ENCODE results near the gene NPAT. TPM values are rescaled to one million over a fixed set of nuclear protein-coding genes. Genes with fewer than 3 reads are reported as not detected.

The NPAT gene
- total RNA-seq, 1 donor from 2014 or later: 2.0 TPM

DNA sequence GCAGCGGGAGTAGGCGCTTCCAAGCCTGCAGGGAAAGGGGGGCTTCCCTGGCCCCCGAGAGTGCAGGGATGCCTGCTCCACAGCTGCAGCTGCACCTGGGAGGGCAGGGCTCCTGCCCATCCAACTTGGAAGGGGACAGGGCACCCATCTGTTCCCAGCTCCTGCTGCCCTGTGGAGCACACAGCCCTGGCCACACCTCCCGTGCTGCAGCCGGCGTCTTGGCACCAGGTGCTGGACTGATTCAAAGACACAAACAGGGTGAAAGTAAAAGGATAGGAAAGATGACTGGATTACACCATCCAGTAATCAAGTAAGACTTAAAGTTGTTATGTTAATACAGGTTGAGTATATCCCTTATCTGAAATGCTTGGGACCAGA, 14.8 kb downstream of the NPAT start:
- intact Hi-C loops (cut with DNase I): no loop called here
- Histone ChIP-seq H3K27me3 (no peaks in the 10 kb centered on the region), H3K36me3 (peaks cover 40 to 63% of the 10 kb centered on the region in 2 donors), H3K9me3 (no peaks in the 10 kb centered on the region), H3K27ac (no peak overlapping the region), H3K4me3 (no peak overlapping the region), H3K4me1 (no peaks in the 10 kb centered on the region)
- DNase-seq (ENCODE audit: low spot score in 2 of 2): no peak
- no peak for TF ChIP-seq CTCF (IDR thresholded peaks at IDR 0.05)

- no peak for DNase-seq (ENCODE audit: low spot score in 2 of 2)
- no peak overlapping the region for H3K4me3 ChIP-seq
- H3K27me3 ChIP-seq: no peaks in the 10 kb centered on the region
- TF ChIP-seq CTCF (IDR thresholded peaks at IDR 0.05): no peak
- intact Hi-C loops (cut with DNase I): no loop called here
- H3K27ac ChIP-seq: no peak overlapping the region
- no peaks in the 10 kb centered on the region for H3K9me3 ChIP-seq
- H3K4me1 ChIP-seq: no peaks in the 10 kb centered on the region
- H3K36me3 ChIP-seq: peaks cover 40 to 63% of the 10 kb centered on the region in 2 donors
These were observed 15.3 kb downstream of the NPAT start for GRCh38 chr11:108206969-108207682.

GRCh38 chr11:108206171-108206570, 16.3 kb downstream of the NPAT start:
- Histone ChIP-seq H3K9me3 (no peaks in the 10 kb centered on the region), H3K36me3 (peaks cover 37 to 57% of the 10 kb centered on the region in 2 donors), H3K4me1 (no peaks in the 10 kb centered on the region), H3K27me3 (no peaks in the 10 kb centered on the region), H3K27ac (no peak overlapping the region), H3K4me3 (no peak overlapping the region)
- TF ChIP-seq CTCF (IDR thresholded peaks at IDR 0.05): no peak
- intact Hi-C loops (cut with DNase I): no loop called here
- DNase-seq (ENCODE audit: low spot score in 2 of 2): no peak

- peaks cover 28 to 47% of the 10 kb centered on the region in 2 donors for H3K36me3 ChIP-seq
- no peaks in the 10 kb centered on the region for H3K27me3 ChIP-seq
- TF ChIP-seq CTCF (IDR thresholded peaks at IDR 0.05): no peak
- H3K4me3 ChIP-seq: no peak overlapping the region
- intact Hi-C loops (cut with DNase I): no loop called here
- no peaks in the 10 kb centered on the region for H3K4me1 ChIP-seq
- H3K9me3 ChIP-seq: no peaks in the 10 kb centered on the region
- H3K27ac ChIP-seq: no peak overlapping the region
- DNase-seq (ENCODE audit: low spot score in 2 of 2): no peak
These were observed 17.4 kb downstream of the NPAT start for GRCh38 chr11:108204929-108205499.

DNA sequence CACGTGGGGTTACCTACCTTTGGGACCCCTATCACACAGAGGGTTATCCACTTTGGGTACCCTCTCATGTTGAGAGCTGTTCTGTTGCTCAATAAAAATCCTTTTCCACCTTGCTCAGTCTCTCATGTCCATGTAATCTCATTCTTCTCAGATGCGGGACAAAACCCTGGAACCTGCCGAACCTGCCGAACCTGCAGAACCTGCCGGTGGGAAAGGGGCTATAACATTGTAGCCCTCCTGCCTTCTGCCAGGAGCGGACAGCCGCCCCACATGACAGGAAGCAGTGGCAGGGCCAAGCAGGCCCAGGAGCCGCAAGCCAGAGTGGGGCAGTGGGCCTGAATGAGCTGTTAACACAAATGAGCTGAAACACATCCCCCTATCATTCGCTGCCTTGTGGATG, 18.1 kb downstream of the NPAT start:
- intact Hi-C loops (cut with DNase I): no loop called here
- H3K4me1 ChIP-seq: no peaks in the 10 kb centered on the region
- no peaks in the 10 kb centered on the region for H3K27me3 ChIP-seq
- no peak for TF ChIP-seq CTCF (IDR thresholded peaks at IDR 0.05)
- H3K27ac ChIP-seq: no peak overlapping the region
- peaks cover 27 to 42% of the 10 kb centered on the region in 2 donors for H3K36me3 ChIP-seq
- H3K9me3 ChIP-seq: no peaks in the 10 kb centered on the region
- DNase-seq (ENCODE audit: low spot score in 2 of 2): no peak
- no peak overlapping the region for H3K4me3 ChIP-seq
